ENCODE data around the gene ZNF831.

Gene ZNF831

GRCh38 chr20:59157961-59158541 is 5.6 kb upstream of the ZNF831 start:
- H3K27ac ChIP-seq, result no peak overlapping the region
- H3K27me3 ChIP-seq, result peaks cover 31% of the 10 kb centered on the region
- no peak for TF ChIP-seq CTCF (IDR thresholded peaks at IDR 0.05)
- peaks cover 3 to 6% of the 10 kb centered on the region in 2 experiments for H3K4me1 ChIP-seq (ENCODE audit: control insufficient read depth in 1 of 2, insufficient read depth in 1 of 2, low read depth in 1 of 2, low read length in 1 of 2)
- no peaks in the 10 kb centered on the region for H3K9me3 ChIP-seq
- no peak overlapping the region for H3K4me3 ChIP-seq (ENCODE audit: low read depth in 1 of 2, low read length in 1 of 2)
- H3K36me3 ChIP-seq, result no peaks in the 10 kb centered on the region

- no peaks in the 10 kb centered on the region for H3K36me3 ChIP-seq
- peaks cover 31% of the 10 kb centered on the region for H3K27me3 ChIP-seq
- peaks cover 9 to 11% of the 10 kb centered on the region in 2 experiments for H3K4me1 ChIP-seq (ENCODE audit: control insufficient read depth in 1 of 2, insufficient read depth in 1 of 2, low read depth in 1 of 2, low read length in 1 of 2)
- no peaks in the 10 kb centered on the region for H3K9me3 ChIP-seq
- H3K27ac ChIP-seq, result no peak overlapping the region
- TF ChIP-seq CTCF (IDR thresholded peaks at IDR 0.05), result no peak
- H3K4me3 ChIP-seq (ENCODE audit: low read depth in 1 of 2, low read length in 1 of 2), result no peak overlapping the region
Observed at GRCh38 chr20:59158673-59159072, 4.9 kb upstream of the ZNF831 start.

GRCh38 chr20:59159091-59159490 is 4.5 kb upstream of the ZNF831 start:
- no peak overlapping the region for H3K27ac ChIP-seq
- no peak for TF ChIP-seq CTCF (IDR thresholded peaks at IDR 0.05)
- peaks cover 14 to 15% of the 10 kb centered on the region in 2 experiments for H3K4me1 ChIP-seq (ENCODE audit: control insufficient read depth in 1 of 2, insufficient read depth in 1 of 2, low read depth in 1 of 2, low read length in 1 of 2)

GRCh38 chr20:59159493-59160376 is 3.9 kb upstream of the ZNF831 start:
- Histone ChIP-seq H3K27me3 (peaks cover 31% of the 10 kb centered on the region), H3K27ac (no peak overlapping the region), H3K4me3 (ENCODE audit: low read depth in 1 of 2, low read length in 1 of 2) (no peak overlapping the region), H3K4me1 (ENCODE audit: control insufficient read depth in 1 of 2, insufficient read depth in 1 of 2, low read depth in 1 of 2, low read length in 1 of 2) (peaks cover 20 to 21% of the 10 kb centered on the region in 2 experiments), H3K9me3 (no peaks in the 10 kb centered on the region), H3K36me3 (no peaks in the 10 kb centered on the region)
- TF ChIP-seq CTCF (IDR thresholded peaks at IDR 0.05), result no peak

More at GRCh38 chr20:59159091-59159490, 4.5 kb upstream of the ZNF831 start:
- H3K27me3 ChIP-seq, result peaks cover 31% of the 10 kb centered on the region
- H3K9me3 ChIP-seq, result no peaks in the 10 kb centered on the region
- H3K36me3 ChIP-seq, result no peaks in the 10 kb centered on the region
- no peak overlapping the region for H3K4me3 ChIP-seq (ENCODE audit: low read depth in 1 of 2, low read length in 1 of 2)

- Histone ChIP-seq H3K27me3 (peaks cover 31% of the 10 kb centered on the region), H3K4me1 (ENCODE audit: control insufficient read depth in 1 of 2, insufficient read depth in 1 of 2, low read depth in 1 of 2, low read length in 1 of 2) (peaks cover 27 to 29% of the 10 kb centered on the region in 2 experiments), H3K27ac (no peak overlapping the region), H3K36me3 (no peaks in the 10 kb centered on the region), H3K4me3 (ENCODE audit: low read depth in 1 of 2, low read length in 1 of 2) (no peak overlapping the region), H3K9me3 (no peaks in the 10 kb centered on the region)
- no peak for TF ChIP-seq CTCF (IDR thresholded peaks at IDR 0.05)
Observed at GRCh38 chr20:59160389-59161115, 3.1 kb upstream of the ZNF831 start.
